ENCODE measurements around the gene GFOD2. TPM values are rescaled to one million over a fixed set of nuclear protein-coding genes. Genes with fewer than 3 reads are reported as not detected.

GFOD2 gene
- total RNA-seq, 1 donor from 2014 or later: 86.7 TPM

- Mint-ChIP-seq H3K27ac (ENCODE audit: unreplicated experiment) (no peak overlapping the region), H3K9me3 (ENCODE audit: unreplicated experiment) (no peaks in the 10 kb centered on the region), H3K36me3 (ENCODE audit: unreplicated experiment) (no peaks in the 10 kb centered on the region), H3K27me3 (ENCODE audit: unreplicated experiment) (no peaks in the 10 kb centered on the region), H3K4me1 (ENCODE audit: low read depth, unreplicated experiment) (no peaks in the 10 kb centered on the region), H3K4me3 (ENCODE audit: unreplicated experiment) (no peak overlapping the region)
- no peak for DNase-seq
- TF ChIP-seq, protein P1, sequence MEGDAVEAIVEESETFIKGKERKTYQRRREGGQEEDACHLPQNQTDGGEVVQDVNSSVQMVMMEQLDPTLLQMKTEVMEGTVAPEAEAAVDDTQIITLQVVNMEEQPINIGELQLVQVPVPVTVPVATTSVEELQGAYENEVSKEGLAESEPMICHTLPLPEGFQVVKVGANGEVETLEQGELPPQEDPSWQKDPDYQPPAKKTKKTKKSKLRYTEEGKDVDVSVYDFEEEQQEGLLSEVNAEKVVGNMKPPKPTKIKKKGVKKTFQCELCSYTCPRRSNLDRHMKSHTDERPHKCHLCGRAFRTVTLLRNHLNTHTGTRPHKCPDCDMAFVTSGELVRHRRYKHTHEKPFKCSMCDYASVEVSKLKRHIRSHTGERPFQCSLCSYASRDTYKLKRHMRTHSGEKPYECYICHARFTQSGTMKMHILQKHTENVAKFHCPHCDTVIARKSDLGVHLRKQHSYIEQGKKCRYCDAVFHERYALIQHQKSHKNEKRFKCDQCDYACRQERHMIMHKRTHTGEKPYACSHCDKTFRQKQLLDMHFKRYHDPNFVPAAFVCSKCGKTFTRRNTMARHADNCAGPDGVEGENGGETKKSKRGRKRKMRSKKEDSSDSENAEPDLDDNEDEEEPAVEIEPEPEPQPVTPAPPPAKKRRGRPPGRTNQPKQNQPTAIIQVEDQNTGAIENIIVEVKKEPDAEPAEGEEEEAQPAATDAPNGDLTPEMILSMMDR (IDR thresholded peaks at IDR 0.05; ENCODE audit: partially characterized antibody, unreplicated experiment): no peak
Observed at GRCh38 chr16:67628216-67628615, 90.9 kb downstream of the GFOD2 start.

Other genes starting within 250 kb of the GFOD2 start
- 111 TPM for gene ATP6V0D1, start 238.2 kb downstream of the GFOD2 start, total RNA-seq (ENCODE audit: unreplicated experiment)
- gene AGRP, start 235.8 kb downstream of the GFOD2 start, total RNA-seq (ENCODE audit: unreplicated experiment): not detected
- 191 TPM for gene RIPOR1, start 190.5 kb downstream of the GFOD2 start, total RNA-seq (ENCODE audit: unreplicated experiment)
- gene CTCF, start 156.8 kb downstream of the GFOD2 start, total RNA-seq (ENCODE audit: unreplicated experiment): 42.8 TPM
- gene CARMIL2, start 74.2 kb downstream of the GFOD2 start, total RNA-seq (ENCODE audit: unreplicated experiment): 37.1 TPM
- gene ACD, start 59.1 kb downstream of the GFOD2 start, total RNA-seq (ENCODE audit: unreplicated experiment): 33.3 TPM
- gene PARD6A, start 58.4 kb downstream of the GFOD2 start, total RNA-seq (ENCODE audit: unreplicated experiment): 18.7 TPM
- gene ENKD1, start 52.6 kb downstream of the GFOD2 start, total RNA-seq (ENCODE audit: unreplicated experiment): 19.0 TPM
- 3.4 TPM for gene C16orf86, start 52.5 kb downstream of the GFOD2 start, total RNA-seq (ENCODE audit: unreplicated experiment)
- 32.0 TPM for gene RANBP10, start 87.2 kb upstream of the GFOD2 start, total RNA-seq (ENCODE audit: unreplicated experiment)
- gene TSNAXIP1, start 87.6 kb upstream of the GFOD2 start, total RNA-seq (ENCODE audit: unreplicated experiment): 3.4 TPM
- 23.1 TPM for gene THAP11, start 123.0 kb upstream of the GFOD2 start, total RNA-seq (ENCODE audit: unreplicated experiment)
- 196 TPM for gene NUTF2, start 127.6 kb upstream of the GFOD2 start, total RNA-seq (ENCODE audit: unreplicated experiment)
- 153 TPM for gene CENPT, start 128.4 kb upstream of the GFOD2 start, total RNA-seq (ENCODE audit: unreplicated experiment)
- gene EDC4, start 153.7 kb upstream of the GFOD2 start, total RNA-seq (ENCODE audit: unreplicated experiment): 142 TPM
- 1.0 TPM for gene NRN1L, start 165.6 kb upstream of the GFOD2 start, total RNA-seq (ENCODE audit: unreplicated experiment)
- 27.9 TPM for gene PSKH1, start 173.9 kb upstream of the GFOD2 start, total RNA-seq (ENCODE audit: unreplicated experiment)
- 2.8 TPM for gene CTRL, start 212.5 kb upstream of the GFOD2 start, total RNA-seq (ENCODE audit: unreplicated experiment)
- gene PSMB10, start 217.5 kb upstream of the GFOD2 start, total RNA-seq (ENCODE audit: unreplicated experiment): 11.0 TPM
- 8.7 TPM for gene LCAT, start 224.8 kb upstream of the GFOD2 start, total RNA-seq (ENCODE audit: unreplicated experiment)
- gene SLC12A4, start 249.3 kb upstream of the GFOD2 start, total RNA-seq (ENCODE audit: unreplicated experiment): 19.9 TPM

Data from glutamatergic neuron (in vitro differentiated cells).